ENCODE measurements around the gene NFKBIE. TPM values are rescaled to one million over a fixed set of nuclear protein-coding genes. Genes with fewer than 3 reads are reported as not detected.

The NFKBIE gene
- total RNA-seq, 2 donors from 2014 or later: 18.9 to 68.6 TPM

DNA sequence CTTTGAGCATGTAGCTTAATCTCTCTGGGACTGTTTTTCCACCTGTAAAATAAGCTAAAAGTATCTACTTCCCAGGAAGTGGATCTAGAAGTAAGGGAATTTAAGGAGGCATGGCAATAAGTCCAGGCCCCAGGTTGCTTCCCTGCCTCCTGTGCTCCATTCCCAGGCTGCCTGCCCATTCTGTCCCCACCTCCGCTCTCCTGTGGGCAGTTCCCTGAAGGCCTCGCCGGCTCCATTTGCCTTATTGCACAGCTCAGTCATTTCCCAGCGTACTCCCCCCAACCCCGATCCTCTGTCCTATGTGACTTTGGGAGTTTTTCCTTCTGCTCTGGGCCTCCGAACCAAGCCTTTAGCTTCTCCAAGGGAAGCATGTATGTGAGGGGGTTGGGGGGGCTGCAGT is 37.3 kb downstream of the NFKBIE start:
- H3K4me1 ChIP-seq: peaks cover 61% of the 10 kb centered on the region
- peaks cover 0 to 9% of the 10 kb centered on the region in 2 donors for H3K36me3 ChIP-seq (replicated peaks in 1 of 2; ENCODE audit: insufficient read depth in 1 of 2, low read depth in 2 of 2)
- DNase-seq (no peak), ATAC-seq (no peak)
- intact Hi-C loops (cut with DNase I): no loop called here
- no peak overlapping the region for H3K27ac ChIP-seq
- H3K9me3 ChIP-seq: no peaks in the 10 kb centered on the region
- TF ChIP-seq, protein P1, sequence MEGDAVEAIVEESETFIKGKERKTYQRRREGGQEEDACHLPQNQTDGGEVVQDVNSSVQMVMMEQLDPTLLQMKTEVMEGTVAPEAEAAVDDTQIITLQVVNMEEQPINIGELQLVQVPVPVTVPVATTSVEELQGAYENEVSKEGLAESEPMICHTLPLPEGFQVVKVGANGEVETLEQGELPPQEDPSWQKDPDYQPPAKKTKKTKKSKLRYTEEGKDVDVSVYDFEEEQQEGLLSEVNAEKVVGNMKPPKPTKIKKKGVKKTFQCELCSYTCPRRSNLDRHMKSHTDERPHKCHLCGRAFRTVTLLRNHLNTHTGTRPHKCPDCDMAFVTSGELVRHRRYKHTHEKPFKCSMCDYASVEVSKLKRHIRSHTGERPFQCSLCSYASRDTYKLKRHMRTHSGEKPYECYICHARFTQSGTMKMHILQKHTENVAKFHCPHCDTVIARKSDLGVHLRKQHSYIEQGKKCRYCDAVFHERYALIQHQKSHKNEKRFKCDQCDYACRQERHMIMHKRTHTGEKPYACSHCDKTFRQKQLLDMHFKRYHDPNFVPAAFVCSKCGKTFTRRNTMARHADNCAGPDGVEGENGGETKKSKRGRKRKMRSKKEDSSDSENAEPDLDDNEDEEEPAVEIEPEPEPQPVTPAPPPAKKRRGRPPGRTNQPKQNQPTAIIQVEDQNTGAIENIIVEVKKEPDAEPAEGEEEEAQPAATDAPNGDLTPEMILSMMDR (IDR thresholded peaks at IDR 0.05): no peak
- TF ChIP-seq POLR2A (IDR thresholded peaks at IDR 0.05): no peak
- H3K27me3 ChIP-seq: no peaks in the 10 kb centered on the region
- H3K4me3 ChIP-seq: no peak overlapping the region
- 86 to 92% methylated on average over 6 of the region's 6 CpGs for WGBS, 2 donors

DNA sequence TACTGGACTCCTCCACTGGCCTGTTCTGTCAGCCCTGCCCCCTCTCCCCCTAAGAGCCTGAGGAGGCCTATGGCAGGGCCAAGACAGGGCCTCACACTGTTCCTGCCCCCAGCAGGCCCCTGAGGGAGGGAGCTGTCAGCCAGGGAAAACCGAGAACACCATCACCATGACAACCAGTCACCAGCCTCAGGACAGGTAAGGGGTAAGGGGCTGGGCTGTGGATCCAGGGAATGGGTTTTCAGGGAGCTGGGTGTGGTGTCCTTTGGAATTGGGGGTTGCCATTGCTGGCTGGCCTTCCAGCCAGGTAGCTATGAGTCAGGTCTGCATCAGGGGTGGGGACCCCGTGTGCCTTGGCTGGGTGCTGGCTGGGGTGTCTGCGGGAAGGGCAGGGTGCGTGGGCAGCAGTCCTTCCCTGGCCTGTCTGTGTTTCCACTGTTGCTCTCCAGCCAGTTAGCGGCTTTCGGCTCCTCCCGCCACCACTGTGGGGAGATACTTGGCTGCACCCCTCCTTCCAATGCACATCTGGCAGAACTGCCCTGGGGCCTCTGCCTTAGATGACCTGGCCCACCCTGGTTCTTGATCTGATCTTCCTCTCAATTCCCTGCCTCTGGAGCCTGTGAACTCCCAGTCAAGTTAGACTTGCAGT is 38.1 kb downstream of the NFKBIE start:
- no peak for DNase-seq
- TF ChIP-seq, protein P1 (IDR thresholded peaks at IDR 0.05): no peak
- no peak for TF ChIP-seq POLR2A (IDR thresholded peaks at IDR 0.05)
- H3K4me3 ChIP-seq: no peak overlapping the region
- no peak for ATAC-seq
- peak overlapping the region in 1 of 4 donors; percentile 38 for H3K27ac ChIP-seq
- WGBS, 2 donors: 52 to 74% methylated on average over 3 to 7 of the region's 7 CpGs
- no peaks in the 10 kb centered on the region for H3K27me3 ChIP-seq
- intact Hi-C loops (cut with DNase I): no loop called here
- H3K9me3 ChIP-seq: no peaks in the 10 kb centered on the region
- H3K36me3 ChIP-seq (replicated peaks in 1 of 2; ENCODE audit: insufficient read depth in 1 of 2, low read depth in 2 of 2): peaks cover 0 to 6% of the 10 kb centered on the region in 2 donors
- peaks cover 69% of the 10 kb centered on the region for H3K4me1 ChIP-seq

DNA sequence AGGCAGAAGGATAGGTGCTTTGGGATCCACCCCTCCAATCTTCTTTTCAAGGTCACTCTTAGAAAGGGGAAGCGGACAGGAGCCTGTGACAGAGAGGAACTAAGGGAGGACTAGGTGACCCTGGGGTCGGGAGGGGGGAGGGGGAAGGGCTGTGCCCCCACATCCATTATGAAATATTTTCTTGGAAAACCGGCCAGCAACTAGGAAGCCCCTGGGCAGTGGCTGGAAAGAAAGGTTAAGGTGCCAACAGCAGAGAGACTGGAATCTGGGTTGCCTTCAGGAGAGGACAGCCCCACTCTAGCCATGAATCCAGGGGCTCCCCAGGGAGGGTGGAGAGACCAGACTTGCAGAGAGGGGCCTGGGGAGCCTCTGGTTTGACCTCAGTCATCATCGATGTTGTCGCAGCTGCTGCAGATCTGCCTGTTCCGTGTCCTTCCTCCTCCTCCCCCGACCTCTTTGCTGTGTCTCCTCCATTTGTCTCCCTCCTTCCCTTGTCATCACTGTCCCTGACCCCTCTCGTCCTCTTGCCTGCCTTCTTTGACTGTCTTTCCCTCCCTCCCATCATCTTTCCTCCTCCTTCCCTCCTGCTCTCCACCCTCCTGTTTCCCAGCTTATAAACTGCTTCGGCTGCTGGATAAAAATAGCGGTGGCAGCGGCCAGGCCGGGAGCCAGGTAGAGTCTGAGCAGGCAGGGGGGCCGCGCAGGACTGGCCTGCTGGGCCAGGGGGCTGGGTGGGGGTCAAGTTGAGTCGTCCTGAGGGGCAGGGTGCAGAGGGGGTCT is 38.8 kb downstream of the NFKBIE start:
- no peak overlapping the region for H3K4me3 ChIP-seq
- peaks cover 74% of the 10 kb centered on the region for H3K4me1 ChIP-seq
- WGBS, 2 donors: 23 to 29% methylated on average over 14 to 15 of the region's 15 CpGs

DNA sequence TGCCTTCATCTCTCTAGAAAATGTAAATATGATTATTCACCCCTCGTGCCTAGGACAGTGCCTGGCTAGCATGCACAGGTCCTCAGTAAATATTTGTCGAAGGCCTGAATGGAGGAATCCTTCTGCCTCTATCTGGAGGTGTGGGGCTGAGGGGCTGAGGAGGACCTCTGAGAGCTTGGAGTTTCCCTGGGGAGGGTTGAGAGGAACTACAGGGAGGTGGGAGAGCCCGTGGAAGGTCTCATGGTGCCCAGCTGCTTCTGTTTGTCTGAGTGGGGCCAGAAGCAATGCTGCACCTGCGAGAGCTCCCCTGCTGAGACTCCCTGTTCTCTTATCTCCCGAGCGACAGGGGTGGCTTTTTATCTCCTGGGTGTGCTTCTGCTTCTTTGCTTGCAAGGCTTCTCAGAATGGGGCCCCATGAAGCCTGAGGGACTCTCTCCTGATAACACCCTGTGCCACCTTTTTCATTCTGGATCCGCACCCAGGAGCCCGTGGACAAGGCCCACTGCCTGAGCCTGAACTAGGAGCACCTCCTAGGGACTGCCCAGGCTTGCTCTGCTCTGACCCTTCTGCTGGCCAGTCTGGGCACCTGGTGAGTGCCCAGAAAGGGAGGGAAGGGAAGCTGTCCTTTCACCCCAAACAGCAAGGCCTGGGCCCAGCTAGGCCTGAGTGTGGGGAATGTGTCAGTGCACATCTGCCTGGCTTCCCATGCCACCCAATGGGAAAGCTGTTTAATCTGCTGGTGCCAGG is 39.6 kb downstream of the NFKBIE start:
- Histone ChIP-seq H3K4me1 (peaks cover 82% of the 10 kb centered on the region), H3K4me3 (no peak overlapping the region), H3K9me3 (no peaks in the 10 kb centered on the region), H3K27me3 (no peaks in the 10 kb centered on the region), H3K36me3 (replicated peaks in 1 of 2; ENCODE audit: insufficient read depth in 1 of 2, low read depth in 2 of 2) (peaks cover 0 to 3% of the 10 kb centered on the region in 2 donors), H3K27ac (peak overlapping the region in 1 of 4 donors; percentile 27)
- intact Hi-C loops (cut with DNase I): no loop called here
- DNase-seq (no peak), ATAC-seq (no peak)
- 53 to 63% methylated on average over 8 of the region's 8 CpGs for WGBS, 2 donors
- TF ChIP-seq, protein P1 (IDR thresholded peaks at IDR 0.05): no peak
- no peak for TF ChIP-seq POLR2A (IDR thresholded peaks at IDR 0.05)

More for the DNA sequence above, 38.8 kb downstream of the NFKBIE start:
- ATAC-seq (no peak), DNase-seq (no peak)
- H3K27ac ChIP-seq: peak overlapping the region in 1 of 4 donors; percentile 38
- H3K9me3 ChIP-seq: no peaks in the 10 kb centered on the region
- TF ChIP-seq POLR2A (IDR thresholded peaks at IDR 0.05): no peak
- TF ChIP-seq, protein P1 (IDR thresholded peaks at IDR 0.05): no peak
- intact Hi-C loops (cut with DNase I): no loop called here
- no peaks in the 10 kb centered on the region for H3K27me3 ChIP-seq
- peaks cover 0 to 3% of the 10 kb centered on the region in 2 donors for H3K36me3 ChIP-seq (replicated peaks in 1 of 2; ENCODE audit: insufficient read depth in 1 of 2, low read depth in 2 of 2)
